ENCODE data around the gene CCSER1. TPM values are rescaled to one million over a fixed set of nuclear protein-coding genes. Genes with fewer than 3 reads are reported as not detected.
"Not testable (repeated sequence)": the region's sequence is repeated elsewhere in the genome, so short reads cannot be mapped to it uniquely, and the experiment has no call there.

The CCSER1 gene
- total RNA-seq, 6 donors from 2014 or later, result 4.4 to 26.1 (median 13.8) TPM

DNA sequence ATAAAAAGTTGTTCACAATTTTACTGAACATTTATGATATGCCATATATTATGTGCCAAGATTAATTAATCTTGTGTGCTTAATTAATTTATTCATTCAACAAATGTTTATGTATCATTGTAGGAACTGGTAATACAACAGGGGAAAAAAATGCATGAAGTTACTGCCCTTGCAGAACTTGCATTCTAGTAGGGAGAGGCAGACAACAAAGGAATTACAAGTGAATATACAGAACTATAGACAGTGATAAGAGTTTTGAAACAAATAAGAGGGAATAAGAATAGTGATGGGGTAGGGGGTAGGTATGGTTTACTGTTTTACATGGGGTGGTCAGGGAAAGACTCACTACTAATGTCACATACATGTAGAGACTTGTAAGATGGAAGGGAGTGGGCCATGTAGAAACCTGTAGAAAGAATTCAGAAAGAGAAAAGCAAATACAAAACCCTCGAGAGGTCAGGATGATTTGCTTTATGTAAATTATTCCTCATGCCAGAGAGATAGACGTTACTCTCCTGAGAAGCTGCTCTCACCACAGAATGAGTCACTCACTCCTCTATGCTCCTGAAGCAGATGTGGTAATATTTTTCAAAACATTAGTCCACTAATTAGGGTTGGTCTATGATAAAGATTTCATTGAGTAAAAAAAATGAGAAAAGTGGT, 1321.6 kb downstream of the CCSER1 start:
- peak in 1 of 2 donors; percentile 67 for ATAC-seq (ENCODE audit: low FRiP score in 2 of 2)
- 31 to 48% methylated on average over 2 of the region's 2 CpGs for WGBS, 2 donors
- H3K27me3 ChIP-seq, result no peaks in the 10 kb centered on the region
- H3K27ac ChIP-seq, result no peak overlapping the region
- no peak overlapping the region for H3K4me3 ChIP-seq
- no peaks in the 10 kb centered on the region for H3K36me3 ChIP-seq
- TF ChIP-seq, protein P1, sequence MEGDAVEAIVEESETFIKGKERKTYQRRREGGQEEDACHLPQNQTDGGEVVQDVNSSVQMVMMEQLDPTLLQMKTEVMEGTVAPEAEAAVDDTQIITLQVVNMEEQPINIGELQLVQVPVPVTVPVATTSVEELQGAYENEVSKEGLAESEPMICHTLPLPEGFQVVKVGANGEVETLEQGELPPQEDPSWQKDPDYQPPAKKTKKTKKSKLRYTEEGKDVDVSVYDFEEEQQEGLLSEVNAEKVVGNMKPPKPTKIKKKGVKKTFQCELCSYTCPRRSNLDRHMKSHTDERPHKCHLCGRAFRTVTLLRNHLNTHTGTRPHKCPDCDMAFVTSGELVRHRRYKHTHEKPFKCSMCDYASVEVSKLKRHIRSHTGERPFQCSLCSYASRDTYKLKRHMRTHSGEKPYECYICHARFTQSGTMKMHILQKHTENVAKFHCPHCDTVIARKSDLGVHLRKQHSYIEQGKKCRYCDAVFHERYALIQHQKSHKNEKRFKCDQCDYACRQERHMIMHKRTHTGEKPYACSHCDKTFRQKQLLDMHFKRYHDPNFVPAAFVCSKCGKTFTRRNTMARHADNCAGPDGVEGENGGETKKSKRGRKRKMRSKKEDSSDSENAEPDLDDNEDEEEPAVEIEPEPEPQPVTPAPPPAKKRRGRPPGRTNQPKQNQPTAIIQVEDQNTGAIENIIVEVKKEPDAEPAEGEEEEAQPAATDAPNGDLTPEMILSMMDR (IDR thresholded peaks at IDR 0.05), result no peak
- TF ChIP-seq POLR2A (IDR thresholded peaks at IDR 0.05) (no peak), EP300 (IDR thresholded peaks at IDR 0.05) (no peak), POLR2AphosphoS5 (IDR thresholded peaks at IDR 0.05) (no peak)
- no peak for DNase-seq
- H3K4me1 ChIP-seq, result no peaks in the 10 kb centered on the region
- no peaks in the 10 kb centered on the region for H3K9me3 ChIP-seq

DNA sequence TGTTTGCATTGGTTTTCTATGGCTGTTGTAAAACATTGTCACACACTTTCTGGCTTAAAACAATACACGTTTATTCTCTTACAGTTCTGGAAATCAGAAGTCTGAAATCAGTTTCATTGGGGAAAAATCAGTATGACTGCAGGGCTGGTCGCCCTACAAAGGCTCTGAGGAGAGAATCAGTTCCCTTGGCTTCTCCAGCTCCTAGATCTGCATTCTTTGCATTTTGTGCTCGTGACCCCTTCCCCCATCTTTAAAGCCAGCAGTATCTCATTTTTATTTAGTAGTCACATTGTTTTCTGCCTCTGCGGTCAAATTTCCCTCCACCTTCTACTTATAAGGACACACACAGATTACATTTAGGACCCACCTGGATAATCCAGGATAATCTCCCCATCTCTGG, 1326.9 kb downstream of the CCSER1 start:
- H3K36me3 ChIP-seq, result no peaks in the 10 kb centered on the region
- DNase-seq (no peak), ATAC-seq (ENCODE audit: low FRiP score in 2 of 2) (no peak)
- H3K4me1 ChIP-seq, result no peaks in the 10 kb centered on the region
- no peak overlapping the region for H3K4me3 ChIP-seq
- no peaks in the 10 kb centered on the region for H3K9me3 ChIP-seq
- TF ChIP-seq, protein P1 (IDR thresholded peaks at IDR 0.05), result no peak
- no peak for TF ChIP-seq POLR2AphosphoS5 (IDR thresholded peaks at IDR 0.05)
- no peak for TF ChIP-seq POLR2A (IDR thresholded peaks at IDR 0.05)
- no peak for TF ChIP-seq EP300 (IDR thresholded peaks at IDR 0.05)
- no peak overlapping the region for H3K27ac ChIP-seq
- 67 to 78% methylated on average over 4 of the region's 4 CpGs for WGBS, 2 donors
- H3K27me3 ChIP-seq, result no peaks in the 10 kb centered on the region

DNA sequence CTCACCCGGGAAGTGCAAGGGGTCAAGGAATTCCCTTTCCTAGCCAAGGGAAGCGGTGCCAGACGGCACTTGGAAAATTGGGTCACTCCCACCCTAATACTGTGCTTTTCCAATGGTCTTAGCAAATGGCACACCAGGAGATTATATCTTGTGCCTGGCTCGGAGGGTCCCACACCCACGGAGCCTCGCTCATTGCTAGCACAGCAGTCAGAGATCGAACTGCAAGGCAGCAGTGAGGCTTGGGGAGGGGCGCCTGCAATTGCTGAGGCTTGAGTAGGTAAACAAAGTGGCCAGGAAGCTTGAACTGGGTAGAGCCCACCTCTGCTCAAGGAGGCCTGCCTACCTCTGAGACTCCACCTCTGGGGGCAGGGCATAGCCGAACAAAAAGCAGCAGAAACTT, 1335.4 kb downstream of the CCSER1 start:
- not testable (repeated sequence) for H3K4me3 ChIP-seq; H3K4me1 ChIP-seq; H3K36me3 ChIP-seq; H3K27me3 ChIP-seq; H3K27ac ChIP-seq; H3K9me3 ChIP-seq; ATAC-seq (ENCODE audit: low FRiP score in 2 of 2)
- peak in 1 of 2 donors; percentile 3 for DNase-seq
- WGBS, 2 donors, result 92 to 94% methylated on average over 6 to 9 of the region's 9 CpGs

DNA sequence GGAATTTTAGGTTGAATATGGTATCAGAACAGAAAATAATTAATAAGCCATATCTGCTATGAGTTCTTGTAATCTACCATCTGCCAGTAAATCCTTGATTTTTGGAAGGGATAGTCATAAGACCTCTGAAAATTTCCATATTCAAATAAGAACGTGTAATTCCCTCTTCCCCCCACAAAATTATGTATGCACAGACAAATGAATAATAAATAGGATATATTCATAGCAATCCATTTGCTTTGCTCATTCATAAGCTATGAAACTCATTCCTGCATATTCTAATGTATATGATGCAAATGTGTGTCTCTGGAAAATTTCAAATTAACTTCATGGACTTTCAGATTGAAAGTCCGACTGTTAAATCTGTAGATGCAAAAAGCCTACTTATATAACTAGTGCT, 1343.5 kb downstream of the CCSER1 start:
- 79 to 80% methylated on average over 2 of the region's 2 CpGs for WGBS, 2 donors
- H3K27me3 ChIP-seq, result no peaks in the 10 kb centered on the region
- no peaks in the 10 kb centered on the region for H3K4me1 ChIP-seq
- no peak overlapping the region for H3K27ac ChIP-seq
- no peaks in the 10 kb centered on the region for H3K36me3 ChIP-seq
- ATAC-seq (ENCODE audit: low FRiP score in 2 of 2) (no peak), DNase-seq (no peak)
- TF ChIP-seq, protein P1 (IDR thresholded peaks at IDR 0.05), result no peak
- TF ChIP-seq POLR2A (IDR thresholded peaks at IDR 0.05) (no peak), POLR2AphosphoS5 (IDR thresholded peaks at IDR 0.05) (no peak), EP300 (IDR thresholded peaks at IDR 0.05) (no peak)
- H3K9me3 ChIP-seq, result peaks cover 0 to 4% (median 0%) of the 10 kb centered on the region in 4 donors
- no peak overlapping the region for H3K4me3 ChIP-seq

DNA sequence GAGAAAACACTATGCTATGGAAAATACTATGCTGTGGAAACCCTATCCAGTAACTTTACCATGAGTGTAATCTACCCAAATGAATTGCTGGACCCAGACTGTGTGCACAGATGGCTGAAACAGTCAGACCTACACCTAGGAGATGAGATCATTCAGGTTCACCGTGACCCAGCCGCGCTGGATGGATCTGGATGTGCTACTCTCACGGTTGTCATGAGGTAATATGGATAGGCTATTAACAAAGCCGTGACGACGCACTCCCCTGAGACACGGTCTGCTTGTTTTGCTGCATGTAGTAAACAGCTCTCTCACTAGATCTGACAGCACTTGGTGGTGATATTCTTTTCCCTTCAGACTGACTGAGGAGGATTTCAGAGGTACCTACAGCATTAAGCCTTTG, 1344.1 kb downstream of the CCSER1 start:
- TF ChIP-seq, protein P1 (IDR thresholded peaks at IDR 0.05), result no peak
- no peak for TF ChIP-seq POLR2AphosphoS5 (IDR thresholded peaks at IDR 0.05)
- no peak for TF ChIP-seq EP300 (IDR thresholded peaks at IDR 0.05)
- TF ChIP-seq POLR2A (IDR thresholded peaks at IDR 0.05), result no peak
- no peak for DNase-seq
- Histone ChIP-seq H3K36me3 (no peaks in the 10 kb centered on the region), H3K4me3 (no peak overlapping the region), H3K27me3 (no peaks in the 10 kb centered on the region), H3K9me3 (peaks cover 0 to 4% (median 0%) of the 10 kb centered on the region in 4 donors), H3K4me1 (no peaks in the 10 kb centered on the region), H3K27ac (no peak overlapping the region)
- WGBS, 2 donors, result 89 to 93% methylated on average over 8 of the region's 8 CpGs
- ATAC-seq (ENCODE audit: low FRiP score in 2 of 2), result peak in 1 of 2 donors; percentile 17

Measured in upper lobe of left lung (tissue), 6 donors.